ENCODE data around the gene PARN.

Gene PARN

DNA sequence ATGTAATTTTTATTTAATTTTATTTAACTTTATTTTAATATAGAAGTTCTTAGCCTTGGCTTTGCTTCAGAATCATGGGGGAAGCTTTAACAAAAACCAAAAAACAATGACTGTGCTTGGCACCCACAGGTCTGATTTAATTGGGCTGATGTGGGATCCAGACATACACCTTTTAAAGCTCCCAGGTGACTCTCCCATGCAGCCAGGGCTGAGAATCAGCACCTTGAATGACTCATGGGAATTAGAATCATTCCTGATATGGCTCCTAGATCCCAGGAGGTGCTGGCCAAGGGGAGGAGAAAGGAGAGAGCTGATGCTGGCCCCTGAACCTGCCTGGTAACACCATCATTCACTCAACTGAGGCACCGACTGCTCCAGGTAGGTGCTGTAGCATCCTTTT lies 240.7 kb downstream of the PARN start:
- H3K4me3 ChIP-seq (ENCODE audit: low read depth, low read length), result no peak overlapping the region
- in situ Hi-C loops (cut with HindIII; ENCODE audit: low sequenced_read_pairs), result no loop called here
- no peak for DNase-seq (ENCODE audit: low read depth, low spot score)
- TF ChIP-seq, protein P1, sequence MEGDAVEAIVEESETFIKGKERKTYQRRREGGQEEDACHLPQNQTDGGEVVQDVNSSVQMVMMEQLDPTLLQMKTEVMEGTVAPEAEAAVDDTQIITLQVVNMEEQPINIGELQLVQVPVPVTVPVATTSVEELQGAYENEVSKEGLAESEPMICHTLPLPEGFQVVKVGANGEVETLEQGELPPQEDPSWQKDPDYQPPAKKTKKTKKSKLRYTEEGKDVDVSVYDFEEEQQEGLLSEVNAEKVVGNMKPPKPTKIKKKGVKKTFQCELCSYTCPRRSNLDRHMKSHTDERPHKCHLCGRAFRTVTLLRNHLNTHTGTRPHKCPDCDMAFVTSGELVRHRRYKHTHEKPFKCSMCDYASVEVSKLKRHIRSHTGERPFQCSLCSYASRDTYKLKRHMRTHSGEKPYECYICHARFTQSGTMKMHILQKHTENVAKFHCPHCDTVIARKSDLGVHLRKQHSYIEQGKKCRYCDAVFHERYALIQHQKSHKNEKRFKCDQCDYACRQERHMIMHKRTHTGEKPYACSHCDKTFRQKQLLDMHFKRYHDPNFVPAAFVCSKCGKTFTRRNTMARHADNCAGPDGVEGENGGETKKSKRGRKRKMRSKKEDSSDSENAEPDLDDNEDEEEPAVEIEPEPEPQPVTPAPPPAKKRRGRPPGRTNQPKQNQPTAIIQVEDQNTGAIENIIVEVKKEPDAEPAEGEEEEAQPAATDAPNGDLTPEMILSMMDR (IDR thresholded peaks at IDR 0.05; ENCODE audit: low read depth, low read length), result no peak

DNA sequence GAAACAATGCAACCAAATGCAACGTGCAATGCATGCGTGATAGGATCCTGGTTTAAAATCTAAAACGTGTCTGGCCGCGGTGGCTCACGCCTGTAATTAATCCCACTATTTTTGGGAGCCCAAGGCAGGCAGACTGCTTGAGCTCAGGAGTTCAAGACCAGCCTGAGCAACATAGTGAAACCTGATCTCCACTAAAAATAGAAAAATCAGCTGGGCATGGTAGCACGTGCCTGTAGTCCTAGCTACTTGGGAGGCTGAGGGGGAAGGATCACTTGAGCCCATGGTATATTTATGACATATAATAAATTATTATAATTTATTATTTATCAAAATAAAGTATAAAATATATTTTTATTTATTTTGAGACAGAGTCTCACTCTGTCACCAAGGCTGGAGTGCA lies 241.8 kb downstream of the PARN start:
- no peak overlapping the region for H3K4me3 ChIP-seq (ENCODE audit: low read depth, low read length)
- in situ Hi-C loops (cut with HindIII; ENCODE audit: low sequenced_read_pairs), result no loop called here
- TF ChIP-seq, protein P1 (IDR thresholded peaks at IDR 0.05; ENCODE audit: low read depth, low read length), result no peak
- no peak for DNase-seq (ENCODE audit: low read depth, low spot score)

DNA sequence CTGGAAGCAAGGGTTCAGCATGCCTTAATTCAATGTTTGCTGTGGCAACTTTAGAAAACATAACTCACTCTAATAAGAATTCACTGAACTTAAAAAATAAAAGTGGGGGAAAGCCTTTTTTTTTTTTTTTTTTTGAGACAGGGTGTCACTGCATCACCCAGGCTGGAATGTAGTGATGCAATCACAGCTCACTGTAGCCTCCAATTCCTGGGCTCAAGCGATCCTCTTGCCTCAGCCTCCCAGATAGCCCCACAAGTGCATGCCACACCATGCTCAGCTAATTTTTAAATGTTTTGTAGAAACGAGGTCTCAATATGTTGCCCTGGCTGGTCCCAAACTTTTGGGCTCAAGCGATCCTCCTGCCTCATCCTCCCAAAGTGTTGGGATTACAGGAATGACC lies 243.9 kb downstream of the PARN start:
- in situ Hi-C loops (cut with HindIII; ENCODE audit: low sequenced_read_pairs), result no loop called here
- TF ChIP-seq, protein P1 (IDR thresholded peaks at IDR 0.05; ENCODE audit: low read depth, low read length), result no peak
- DNase-seq (ENCODE audit: low read depth, low spot score), result no peak
- H3K4me3 ChIP-seq (ENCODE audit: low read depth, low read length), result no peak overlapping the region

Data from astrocyte of the spinal cord (primary cell).